HepG2 (cell line): Measurements from ENCODE around the gene RANBP17. TPM values are rescaled to one million over a fixed set of nuclear protein-coding genes. Genes with fewer than 3 reads are reported as not detected.
"Not testable (repeated sequence)": the region's sequence is repeated elsewhere in the genome, so short reads cannot be mapped to it uniquely, and the experiment has no call there.

ENCODE experiments used
- ATAC-seq: fragments of 200-7000 bp; cut with Tn5 transposase; 3 replicates; pipeline ENCODE4 v1.9.1; 2020; ENCODE audit warnings: mild to moderate bottlenecking, moderate library complexity
- BruUV-seq: library from RNA; stranded (reverse); fragments of 400-500 nt; replicated peaks from 2 replicates; lab custom pipeline; 2021; lab: Mats Ljungman, UMichigan
- CTCF ChIA-PET: fragments of 300-600 bp; formaldehyde crosslinking; extraction: SDS; loops from one replicate; lab custom pipeline; 2021; ENCODE audit warnings: low total read pairs, inconsistent platforms, low intra/inter-chr PET ratio; lab: Yijun Ruan, JAX
- POLR2A ChIA-PET: fragments of 350-600 bp; sonication (Branson Sonifier 250); formaldehyde crosslinking; loops from one replicate; lab custom pipeline; 2020; ENCODE audit warnings: antibody characterized with exemption, inconsistent platforms; lab: Yijun Ruan, JAX
- DNase-seq: peaks from one replicate; pipeline ENCODE4 v3.0.0-alpha.2; 2015; ENCODE audit warnings: low spot score
- FAIRE-seq: peaks from 3 replicates; lab custom pipeline; 2011; peaks lifted over from hg19 to GRCh38; lab: Jason Lieb, UNC
- H2AFZ ChIP-seq: one replicate; pipeline ENCODE4 v1.6.1; 2011; ENCODE audit warnings: low read length, inconsistent platforms
- H3K27ac ChIP-seq: fragments of 300-600 bp; 3 replicates; pipeline ENCODE4 v1.8.0; 2011; ENCODE audit warnings: mixed run types, mild to moderate bottlenecking, mixed read lengths, low read length, inconsistent platforms; ENCODE audit not compliant: insufficient read depth; ENCODE audit errors: extremely low read length
- H3K27me3 ChIP-seq, 2 experiments: fragments of 200-600 bp in 1 of 2; 2 replicates in 1 of 2; 3 replicates in 1 of 2; pipeline versions ENCODE4 v1.6.0 to v1.8.0; 2011; ENCODE audit warnings: low read length in 2 of 2, mild to moderate bottlenecking in 2 of 2, moderate library complexity in 2 of 2, inconsistent platforms in 1 of 2; ENCODE audit not compliant: insufficient read depth in 2 of 2, control insufficient read depth in 1 of 2
- H3K36me3 ChIP-seq, 2 experiments: fragments of 200-600 bp in 1 of 2; replicated peaks in 1 of 2; 2 replicates in 1 of 2; 3 replicates in 1 of 2; pipeline versions ENCODE4 v1.5.1 to v1.8.0; 2011; ENCODE audit warnings: low read length in 2 of 2, inconsistent platforms in 1 of 2; ENCODE audit not compliant: insufficient read depth in 2 of 2, control insufficient read depth in 1 of 2
- H3K4me1 ChIP-seq: 2 replicates; pipeline ENCODE4 v1.5.1; 2012; ENCODE audit warnings: low read length, inconsistent platforms; ENCODE audit not compliant: insufficient read depth
- H3K4me2 ChIP-seq: 2 replicates; pipeline ENCODE4 v1.6.0; 2011; ENCODE audit warnings: low read depth, low read length, inconsistent platforms
- H3K4me3 ChIP-seq, 3 experiments: fragments of 200-600 bp in 1 of 3; sonication (generic), shearing (Covaris generic) in 1 of 3; replicated peaks in 1 of 3; 2 replicates each; pipeline ENCODE4 v1.5.1; 2011 to 2016; ENCODE audit warnings: low read length in 3 of 3, inconsistent platforms in 2 of 3, low read depth in 2 of 3, mild to moderate bottlenecking in 2 of 3, control low read depth in 1 of 3, mixed read lengths in 1 of 3; ENCODE audit not compliant: insufficient read depth in 1 of 3
- H3K79me2 ChIP-seq: one replicate; pipeline ENCODE4 v1.6.1; 2011; ENCODE audit warnings: low read length, inconsistent platforms; ENCODE audit not compliant: insufficient read depth
- H3K9ac ChIP-seq: 2 replicates; pipeline ENCODE4 v1.6.0; 2011; ENCODE audit warnings: mild to moderate bottlenecking, low read depth, low read length, inconsistent platforms; ENCODE audit not compliant: insufficient read depth
- H3K9me3 ChIP-seq: 2 replicates; pipeline ENCODE4 v1.5.1; 2012; ENCODE audit warnings: mild to moderate bottlenecking, low read length
- H4K20me1 ChIP-seq: 2 replicates; pipeline ENCODE4 v1.6.0; 2011; ENCODE audit warnings: inconsistent platforms, mild to moderate bottlenecking, low read length, moderate library complexity; ENCODE audit not compliant: insufficient read depth
- CREB1 ChIP-seq, 2 experiments: fragments of 450-650 bp in 1 of 2; IDR thresholded peaks; 2 replicates each; pipeline ENCODE4 v1.6.1; 2016 to 2017; ENCODE audit warnings: control low read depth in 1 of 2, mild to moderate bottlenecking in 1 of 2, missing compliant biosample characterization in 1 of 2, missing genetic modification characterization in 1 of 2
- HOXA9 ChIP-seq: sonication (generic); formaldehyde crosslinking; IDR thresholded peaks from 2 replicates; pipeline ENCODE4 v1.8.1; 2022; ENCODE audit warnings: missing genetic modification reagents, mild to moderate bottlenecking, moderate library complexity, borderline replicate concordance
- NFYC ChIP-seq: IDR thresholded peaks from 2 replicates; pipeline ENCODE4 v1.6.1; 2016; ENCODE audit warnings: missing genetic modification reagents, missing compliant biosample characterization
- RARG ChIP-seq: sonication (generic); formaldehyde crosslinking; IDR thresholded peaks from 2 replicates; pipeline ENCODE4 v1.4.0; 2020; ENCODE audit warnings: low read depth, mild to moderate bottlenecking, missing genetic modification reagents
- SRY ChIP-seq: sonication (generic); formaldehyde crosslinking; IDR thresholded peaks from 2 replicates; pipeline ENCODE4 v1.8.0; 2022; ENCODE audit warnings: mild to moderate bottlenecking, missing genetic modification reagents
- ZNF460 ChIP-seq: sonication (generic); formaldehyde crosslinking; IDR thresholded peaks from 2 replicates; pipeline ENCODE4 v1.5.1; 2020; ENCODE audit warnings: missing genetic modification reagents, mild to moderate bottlenecking, borderline replicate concordance
- ZNF629 ChIP-seq: sonication (generic); formaldehyde crosslinking; conservative IDR thresholded peaks from 2 replicates; pipeline ENCODE4 v1.5.0; 2020; ENCODE audit warnings: missing genetic modification reagents
- ZNF781 ChIP-seq: sonication (generic); formaldehyde crosslinking; IDR thresholded peaks from 2 replicates; pipeline ENCODE4 v1.5.1; 2020; ENCODE audit warnings: borderline replicate concordance, mild to moderate bottlenecking, missing genetic modification reagents; ENCODE audit errors: not compliant biosample characterization
- WGBS: methylation state at CpG from one replicate; pipeline ENCODE4 v1.1.6; 2017; ENCODE audit warnings: low lambda C conversion rate; 5-methylcytosine and 5-hydroxymethylcytosine counted together
- in situ Hi-C: cut with HindIII; loops from 2 replicates; pipeline ENCODE4 v1.10.0; 2017; ENCODE audit warnings: low pct_unique_long_range_greater_than_20kb; ENCODE audit not compliant: extremely low pct_ligation_motif_present
- intact Hi-C: fragments of 100-400 bp; cut with micrococcal nuclease; formaldehyde crosslinking; loops from one replicate; pipeline ENCODE4 v1.10.0; 2022; ENCODE audit not compliant: unreplicated experiment
- polyA plus RNA-seq, 8 experiments: library from polyadenylated mRNA; depleted of rRNA in 3 of 8; stranded (reverse) in 7 of 8; unstranded in 1 of 8; fragments of >200 nt; fragmentation: Illumina TruSeq in 4 of 8; extraction: Trizol in 4 of 8; gene quantifications; 2 replicates each; pipeline versions ENCODE4 v1.2.1 to v1.2.3, GENCODE V29; 2011 to 2016; ENCODE audit warnings: low read depth in 4 of 8, missing spikeins in 1 of 8, mixed read lengths in 1 of 8; ENCODE audit not compliant: insufficient read depth in 1 of 8
- total RNA-seq, 5 experiments: library from RNA; depleted of rRNA; stranded (reverse); fragments of >200 nt; fragmentation: Illumina TruSeq; extraction: Trizol; gene quantifications; 2 replicates each; pipeline ENCODE4 v1.2.3, GENCODE V29; 2016; ENCODE audit warnings: low read depth in 1 of 5
- TF ChIP-seq, protein P1 (sequence below): sonication (generic); formaldehyde crosslinking; IDR thresholded peaks from 2 replicates; pipeline ENCODE4 v1.4.0; 2020; ENCODE audit warnings: missing genetic modification reagents, borderline replicate concordance

The RANBP17 gene
- total and polyA plus RNA-seq, 2 of the 13 experiments (the other 11 are each of a cell fraction or from before 2014, with no cell fraction given) = not detected

DNA sequence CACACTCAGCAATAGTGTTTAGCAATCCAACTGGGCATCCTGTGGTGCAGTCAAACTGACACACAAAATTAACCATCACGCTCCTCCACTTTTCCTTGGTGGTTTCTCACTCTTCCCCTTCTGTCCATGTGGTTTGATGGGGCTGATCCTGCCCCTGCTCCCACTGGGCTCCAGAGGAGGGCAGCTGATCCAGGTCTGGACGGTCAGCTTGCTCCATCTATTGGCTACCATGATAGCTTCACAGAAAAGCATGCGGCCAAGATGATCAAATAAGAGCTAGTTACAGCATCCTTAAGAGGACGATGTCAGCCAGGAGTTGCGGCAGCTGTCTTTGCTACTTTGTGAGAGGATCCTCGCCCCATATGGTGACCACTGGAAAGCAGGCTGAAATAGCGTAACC, 29.6 kb upstream of the RANBP17 start:
- ChIA-PET POLR2A (no interaction called here), CTCF (no interaction called here)
- no peaks in the 10 kb centered on the region for H3K36me3 ChIP-seq
- no peaks in the 10 kb centered on the region for H3K9me3 ChIP-seq
- FAIRE-seq (no peak), DNase-seq (no peak), ATAC-seq (no peak)
- intact Hi-C loops (no loop called here), in situ Hi-C loops (no loop called here)
- H3K4me3 ChIP-seq = no peak overlapping the region
- BruUV-seq = no TSS peak
- no peaks in the 10 kb centered on the region for H4K20me1 ChIP-seq
- H3K4me2 ChIP-seq = no peak overlapping the region
- H2AFZ ChIP-seq = no peak overlapping the region
- H3K79me2 ChIP-seq = no peaks in the 10 kb centered on the region
- H3K9ac ChIP-seq = no peak overlapping the region
- no peaks in the 10 kb centered on the region for H3K27me3 ChIP-seq
- H3K4me1 ChIP-seq = no peaks in the 10 kb centered on the region
- no peak overlapping the region for H3K27ac ChIP-seq
- no peak for TF ChIP-seq HOXA9
- no peak for TF ChIP-seq ZNF629 (CRISPR knock-in tag)
- TF ChIP-seq ZNF460 (CRISPR knock-in tag) = no peak
- TF ChIP-seq ZNF781 (CRISPR knock-in tag) = no peak
- no peak for TF ChIP-seq SRY (CRISPR knock-in tag)
- TF ChIP-seq, protein P1, sequence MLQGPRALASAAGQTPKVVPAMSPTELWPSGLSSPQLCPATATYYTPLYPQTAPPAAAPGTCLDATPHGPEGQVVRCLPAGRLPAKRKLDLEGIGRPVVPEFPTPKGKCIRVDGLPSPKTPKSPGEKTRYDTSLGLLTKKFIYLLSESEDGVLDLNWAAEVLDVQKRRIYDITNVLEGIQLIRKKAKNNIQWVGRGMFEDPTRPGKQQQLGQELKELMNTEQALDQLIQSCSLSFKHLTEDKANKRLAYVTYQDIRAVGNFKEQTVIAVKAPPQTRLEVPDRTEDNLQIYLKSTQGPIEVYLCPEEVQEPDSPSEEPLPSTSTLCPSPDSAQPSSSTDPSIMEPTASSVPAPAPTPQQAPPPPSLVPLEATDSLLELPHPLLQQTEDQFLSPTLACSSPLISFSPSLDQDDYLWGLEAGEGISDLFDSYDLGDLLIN (CRISPR knock-in tag) = no peak
- no peak for TF ChIP-seq RARG (CRISPR knock-in tag)
- no peak for TF ChIP-seq NFYC (CRISPR knock-in tag)
- WGBS = 19% methylated on average over 7 of the region's 7 CpGs

DNA sequence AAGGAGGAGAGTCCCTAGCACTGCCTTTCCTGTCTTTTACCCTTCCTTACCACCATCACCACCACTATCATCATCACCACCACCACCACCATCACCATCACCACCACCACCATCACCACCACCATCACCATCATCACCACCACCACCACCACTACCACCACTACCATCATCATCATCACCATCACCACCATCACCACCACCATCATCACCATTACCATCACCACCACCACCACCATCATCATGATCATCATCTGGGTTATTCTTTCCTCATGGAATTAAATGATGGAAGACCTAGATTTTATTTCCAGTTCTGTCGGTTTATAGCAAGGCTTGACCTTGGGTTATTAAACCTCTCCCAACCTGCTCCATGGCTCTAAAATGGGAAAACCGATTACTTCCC, 27.8 kb upstream of the RANBP17 start:
- H3K79me2 ChIP-seq; H3K4me3 ChIP-seq; H3K4me2 ChIP-seq; H4K20me1 ChIP-seq; H3K27ac ChIP-seq; H2AFZ ChIP-seq; BruUV-seq; POLR2A ChIA-PET; CTCF ChIA-PET; H3K36me3 ChIP-seq; ATAC-seq; in situ Hi-C loops; FAIRE-seq; DNase-seq; intact Hi-C loops; H3K9me3 ChIP-seq; H3K4me1 ChIP-seq; H3K27me3 ChIP-seq; H3K9ac ChIP-seq; TF ChIP-seq CREB1 (CRISPR knock-in tag; IDR thresholded peaks at IDR 0.05): not testable (repeated sequence)
- TF ChIP-seq CREB1 (IDR thresholded peaks at IDR 0.05) = peak; percentile 60
- 30% methylated on average over 2 of the region's 2 CpGs for WGBS
